Loucy (cell line): Measurements from ENCODE around the gene ADGRF4.

Source experiments
- CTCF ChIP-seq: fragments of 200-600 bp; sonication (generic); conservative IDR thresholded peaks from 2 replicates; pipeline ENCODE4 v1.5.1; 2014; ENCODE audit warnings: mild to moderate bottlenecking, antibody characterized with exemption, low read length
- EZH2phosphoT487 ChIP-seq: fragments of 200-600 bp; IDR thresholded peaks from 2 replicates; pipeline ENCODE4 v1.6.1; 2018; ENCODE audit warnings: antibody characterized with exemption, mild to moderate bottlenecking, moderate library complexity, borderline replicate concordance

DNA sequence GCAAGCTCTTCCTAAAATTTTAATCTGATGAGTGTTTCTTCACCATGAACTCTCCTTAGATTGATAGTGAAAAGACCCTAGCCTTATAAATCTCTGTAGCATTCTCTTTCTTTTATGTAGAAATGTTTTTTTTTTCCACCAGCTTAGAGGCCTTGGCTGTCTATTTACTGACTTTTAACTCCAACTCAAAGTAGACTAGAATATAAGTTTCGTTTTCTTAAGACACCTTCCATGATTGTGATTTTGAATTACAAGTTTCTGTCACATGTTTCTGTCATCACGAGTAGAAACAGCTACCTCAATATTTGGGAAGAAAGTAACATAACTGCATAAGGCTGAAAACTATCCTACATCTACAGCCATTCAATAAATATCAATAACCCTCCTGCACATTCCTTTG lies 17.8 kb downstream of the ADGRF4 start:
- no peak for TF ChIP-seq CTCF
- TF ChIP-seq EZH2phosphoT487 = no peak
